ENCODE measurements around the gene GTF2IRD2.
"Not testable (repeated sequence)": the region's sequence is repeated elsewhere in the genome, so short reads cannot be mapped to it uniquely, and the experiment has no call there.

- not testable (repeated sequence) for TF ChIP-seq CTCF, POLR2A, EP300 (IDR thresholded peaks at IDR 0.05)
Observed at GRCh38 chr7:74783595-74783994, 67.8 kb downstream of the GTF2IRD2 start.

All from sigmoid colon (tissue), 4 donors.